A549 (cell line): Measurements from ENCODE around the gene IFT43. TPM values are rescaled to one million over a fixed set of nuclear protein-coding genes. Genes with fewer than 3 reads are reported as not detected.

Experiments
- ATAC-seq, 2 experiments: fragments of 200-7000 bp in 1 of 2; fragments of >200 bp in 1 of 2; cut with Nextera tagmentation in 1 of 2; cut with Tn5 transposase in 1 of 2; 3 replicates each; pipeline versions ENCODE4 v1.8.0 to v1.9.1; 2018 to 2020; ENCODE audit warnings: mild to moderate bottlenecking in 1 of 2, moderate library complexity in 1 of 2
- CTCF ChIA-PET: fragments of 300-600 bp; sonication (Branson Sonifier 250); formaldehyde crosslinking; extraction: SDS; loops from one replicate; lab custom pipeline; 2021; ENCODE audit warnings: antibody characterized with exemption, inconsistent platforms; lab: Yijun Ruan, JAX
- POLR2A ChIA-PET: fragments of 350-600 bp; formaldehyde crosslinking; extraction: SDS; loops from one replicate; lab custom pipeline; 2021; ENCODE audit warnings: antibody characterized with exemption, inconsistent platforms; lab: Yijun Ruan, JAX
- DNase-seq, 2 experiments: peaks; one replicate each; pipeline versions ENCODE4 v3.0.0 to v3.0.0-alpha.2; 2011 to 2016; ENCODE audit warnings: low read depth in 1 of 2, low spot score in 1 of 2
- FAIRE-seq: peaks from 2 replicates; lab custom pipeline; 2011; peaks lifted over from hg19 to GRCh38; lab: Jason Lieb, UNC
- H3K27ac ChIP-seq, 2 experiments: fragments of >200 bp; sonication (Bioruptor Twin); formaldehyde crosslinking; 3 replicates each; pipeline ENCODE4 v1.5.1; 2016 to 2017
- H3K4me1 ChIP-seq: fragments of >200 bp; sonication (Bioruptor Twin); formaldehyde crosslinking; 3 replicates; pipeline ENCODE4 v1.6.1; 2016
- H3K4me2 ChIP-seq: fragments of >200 bp; sonication (Bioruptor Twin); formaldehyde crosslinking; 3 replicates; pipeline ENCODE4 v1.6.1; 2016
- H3K4me3 ChIP-seq: fragments of >200 bp; sonication (Bioruptor Twin); formaldehyde crosslinking; 3 replicates; pipeline ENCODE4 v1.5.1; 2016
- H3K9me3 ChIP-seq: fragments of >200 bp; sonication (Bioruptor Twin); formaldehyde crosslinking; 3 replicates; pipeline ENCODE4 v1.6.1; 2016
- CEBPB ChIP-seq, 2 experiments: fragments of >200 bp in 1 of 2; sonication (Bioruptor Twin) in 1 of 2; formaldehyde crosslinking in 1 of 2; IDR thresholded peaks; 2 replicates each; pipeline ENCODE4 v1.6.1; 2012 to 2016
- EHMT2 ChIP-seq: fragments of 200-600 bp; sonication (generic); IDR thresholded peaks from 2 replicates; pipeline ENCODE4 v1.6.1; 2016; ENCODE audit warnings: antibody characterized with exemption, low read depth, mild to moderate bottlenecking, moderate library complexity
- FOSB ChIP-seq: fragments of 250-450 bp; sonication (Bioruptor Pico); IDR thresholded peaks from 2 replicates; pipeline ENCODE4 v1.5.0; 2020; ENCODE audit warnings: mild to moderate bottlenecking, moderate library complexity
- FOSL2 ChIP-seq, 2 experiments: fragments of 450-650 bp in 1 of 2; fragments of >200 bp in 1 of 2; sonication (Bioruptor Twin) in 1 of 2; formaldehyde crosslinking; IDR thresholded peaks; 2 replicates each; pipeline versions ENCODE4 v1.5.0 to v1.6.1; 2016 to 2020; ENCODE audit warnings: mild to moderate bottlenecking in 1 of 2, moderate library complexity in 1 of 2
- JUN ChIP-seq, 2 experiments: fragments of >200 bp; sonication (Bioruptor Twin); formaldehyde crosslinking; IDR thresholded peaks; 2 replicates in 1 of 2; 3 replicates in 1 of 2; pipeline ENCODE4 v1.6.1; 2016 to 2017
- JUNB ChIP-seq: fragments of >200 bp; sonication (Bioruptor Twin); formaldehyde crosslinking; IDR thresholded peaks from 2 replicates; pipeline ENCODE4 v1.6.1; 2016
- KDM1A ChIP-seq: fragments of 200-600 bp; sonication (generic); IDR thresholded peaks from 2 replicates; pipeline ENCODE4 v1.6.1; 2016; ENCODE audit warnings: low read depth, mild to moderate bottlenecking
- MAZ ChIP-seq: fragments of 150-350 bp; IDR thresholded peaks from 2 replicates; pipeline ENCODE4 v1.6.1; 2014; ENCODE audit warnings: antibody characterized with exemption, low read depth, low read length, borderline replicate concordance
- MYC ChIP-seq: IDR thresholded peaks from 2 replicates; pipeline ENCODE4 v1.6.1; 2012; ENCODE audit warnings: mild to moderate bottlenecking, inconsistent platforms, low read length, improper control_type of control experiment, borderline replicate concordance
- NFE2L2 ChIP-seq: fragments of 150-350 bp; conservative IDR thresholded peaks from 2 replicates; pipeline ENCODE4 v1.6.1; 2014; ENCODE audit warnings: low read length
- NPAS2 ChIP-seq: fragments of 250-450 bp; sonication (Bioruptor Pico); IDR thresholded peaks from 2 replicates; pipeline ENCODE4 v1.8.0; 2022; ENCODE audit warnings: mild to moderate bottlenecking, moderate library complexity, borderline replicate concordance
- NR3C1 ChIP-seq: fragments of >200 bp; sonication (Bioruptor Twin); formaldehyde crosslinking; IDR thresholded peaks from 3 replicates; pipeline ENCODE4 v1.6.1; 2017
- PHF8 ChIP-seq: fragments of 200-600 bp; sonication (generic); IDR thresholded peaks from 2 replicates; pipeline ENCODE4 v1.6.1; 2016; ENCODE audit warnings: low read depth, mild to moderate bottlenecking, antibody characterized with exemption, moderate library complexity, borderline replicate concordance
- POLR2AphosphoS2 ChIP-seq: conservative IDR thresholded peaks from 2 replicates; pipeline ENCODE4 v1.6.1; 2012; ENCODE audit warnings: low read length, improper control_type of control experiment, inconsistent platforms
- RARB ChIP-seq: fragments of 250-450 bp; sonication (Bioruptor Pico); IDR thresholded peaks from 2 replicates; pipeline ENCODE4 v1.8.0; 2021; ENCODE audit warnings: mild to moderate bottlenecking, moderate library complexity
- TFCP2L1 ChIP-seq: fragments of 250-450 bp; sonication (Bioruptor Pico); IDR thresholded peaks from 2 replicates; pipeline ENCODE4 v1.5.0; 2021; ENCODE audit warnings: mild to moderate bottlenecking
- ZNF302 ChIP-seq: fragments of 250-450 bp; sonication (Bioruptor Pico); IDR thresholded peaks from 2 replicates; pipeline ENCODE4 v1.9.0; 2021; ENCODE audit warnings: inconsistent platforms, mild to moderate bottlenecking, moderate library complexity
- ZSCAN20 ChIP-seq: fragments of 250-450 bp; sonication (Bioruptor Pico); IDR thresholded peaks from 2 replicates; pipeline ENCODE4 v1.8.0; 2022; ENCODE audit warnings: mild to moderate bottlenecking, moderate library complexity
- WGBS: methylation state at CpG from one replicate; pipeline ENCODE4 v1.1.6; 2017; ENCODE audit errors: missing lambda C conversion rate; 5-methylcytosine and 5-hydroxymethylcytosine counted together
- polyA plus RNA-seq, 4 experiments: library from polyadenylated mRNA; depleted of rRNA in 3 of 4; stranded (reverse); fragments of >200 nt; fragmentation: RNase III in 1 of 4; extraction: RNeasy Plus Mini Kit Qiagen cat#74134 plus additional on column Dnase treatment in 1 of 4; gene quantifications; 2 replicates in 3 of 4; 3 replicates in 1 of 4; pipeline ENCODE4 v1.2.3, GENCODE V29; 2011 to 2017
- TF ChIP-seq, protein P1 (sequence below): fragments of 450-650 bp; IDR thresholded peaks from 2 replicates; pipeline ENCODE4 v1.6.1; 2014; ENCODE audit warnings: antibody characterized with exemption
- TF ChIP-seq, protein P2 (sequence below): fragments of 250-450 bp; sonication (Bioruptor Pico); IDR thresholded peaks from 2 replicates; pipeline ENCODE4 v1.5.0; 2020; ENCODE audit warnings: low read depth, mild to moderate bottlenecking, moderate library complexity
- TF ChIP-seq, protein P3 (sequence below): fragments of >200 bp; sonication (Bioruptor Twin); formaldehyde crosslinking; IDR thresholded peaks from 3 replicates; pipeline ENCODE4 v1.6.1; 2016
- TF ChIP-seq, protein P4 (sequence below): fragments of 200-600 bp; sonication (generic); IDR thresholded peaks from 2 replicates; pipeline ENCODE4 v1.6.1; 2016; ENCODE audit warnings: antibody characterized with exemption, mild to moderate bottlenecking, moderate library complexity

IFT43 gene
- polyA plus RNA-seq, 2 of the 4 experiments (the other 2 are of a cell fraction): 46.4 to 49.4 TPM

DNA sequence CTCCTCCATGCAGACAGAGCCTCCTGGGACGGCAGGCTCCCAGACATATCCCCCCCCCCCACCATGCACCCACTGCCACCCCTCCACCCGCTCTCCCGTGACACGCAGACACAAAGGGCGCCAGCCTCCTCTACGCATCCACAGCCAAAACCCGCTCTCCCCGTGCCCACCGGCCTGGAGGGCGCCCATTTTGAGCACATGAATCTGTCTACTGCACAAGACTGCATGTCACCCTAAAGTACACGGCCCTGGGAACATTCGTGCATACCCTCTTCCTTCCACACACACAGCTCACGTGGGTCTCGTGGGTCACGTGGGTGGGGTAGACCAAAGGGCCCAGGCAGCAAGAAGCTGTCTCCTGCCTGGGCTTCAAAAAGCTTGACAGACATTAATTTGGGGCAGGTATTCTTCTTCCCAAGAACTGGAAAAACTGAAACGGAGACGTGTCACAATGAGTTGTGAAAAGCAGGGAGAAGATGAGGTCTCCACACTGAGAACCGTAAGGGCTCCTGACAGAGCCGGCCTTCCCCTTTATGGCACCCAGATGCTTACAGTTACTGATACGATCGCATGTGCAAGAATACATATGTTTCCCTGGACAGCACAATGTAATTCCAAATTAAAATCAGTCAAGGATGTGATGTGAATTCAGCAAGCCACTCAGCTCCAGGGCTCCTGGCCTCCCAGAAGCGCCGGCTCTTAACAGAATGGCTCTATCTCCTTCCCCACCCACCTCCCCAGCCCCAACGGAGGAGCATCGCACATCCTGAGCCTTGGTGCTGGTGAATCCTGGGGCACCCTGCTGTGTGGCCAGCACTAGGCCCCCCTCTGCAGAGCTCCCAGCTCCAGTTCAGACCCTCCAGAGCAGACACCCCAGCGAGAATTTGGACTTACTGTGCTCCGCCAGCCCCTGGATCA is 5.7 kb upstream of the IFT43 start:
- POLR2A ChIA-PET: interaction anchor here (0.6 kb wide), 1 partner anchor 271 kb away, joined by 3 read pairs; no protein-coding TSS in a partner anchor
- no peak for FAIRE-seq

DNA sequence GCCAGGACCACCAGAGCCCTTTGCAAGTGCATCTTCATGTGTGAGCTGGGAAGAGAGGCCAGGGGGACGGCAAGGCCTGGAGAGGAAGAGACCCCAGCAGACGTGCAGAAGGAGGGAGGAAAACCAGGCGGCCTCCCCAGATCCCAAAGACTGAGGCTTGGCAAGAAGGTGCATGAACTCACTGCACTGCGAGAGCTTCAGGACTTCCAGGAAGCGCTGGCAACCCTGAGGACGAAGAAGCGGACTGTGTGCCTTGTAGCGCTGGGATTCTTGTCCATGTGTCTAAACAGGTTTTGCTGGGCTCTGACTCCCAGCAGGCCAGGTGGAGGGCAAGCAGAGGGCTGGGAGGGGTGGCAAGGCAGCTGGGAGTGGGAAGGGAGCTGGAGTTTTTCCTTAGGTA is 4.7 kb upstream of the IFT43 start:
- peaks cover 22% of the 10 kb centered on the region; the same call in 2 of the 3 replicates for H3K4me1 ChIP-seq

More for the DNA sequence above, 5.7 kb upstream of the IFT43 start:
- CTCF ChIA-PET: interaction anchor here (0.7 to 14.3 kb wide), 24 partner anchors 10 to 407 kb away, joined by 3 to 448 read pairs (median 4); partner anchors contain the start of gene FLVCR2
- no peak overlapping the region for H3K27ac ChIP-seq
- TF ChIP-seq ZNF302 (CRISPR knock-in tag): no peak
- no peak for TF ChIP-seq FOSL2 (IDR thresholded peaks at IDR 0.05)
- no peak for TF ChIP-seq FOSL2 (CRISPR knock-in tag; IDR thresholded peaks at IDR 0.05)
- TF ChIP-seq RARB (CRISPR knock-in tag): no peak
- TF ChIP-seq NFE2L2: no peak
- no peak for TF ChIP-seq TFCP2L1 (CRISPR knock-in tag)
- TF ChIP-seq, protein P1, sequence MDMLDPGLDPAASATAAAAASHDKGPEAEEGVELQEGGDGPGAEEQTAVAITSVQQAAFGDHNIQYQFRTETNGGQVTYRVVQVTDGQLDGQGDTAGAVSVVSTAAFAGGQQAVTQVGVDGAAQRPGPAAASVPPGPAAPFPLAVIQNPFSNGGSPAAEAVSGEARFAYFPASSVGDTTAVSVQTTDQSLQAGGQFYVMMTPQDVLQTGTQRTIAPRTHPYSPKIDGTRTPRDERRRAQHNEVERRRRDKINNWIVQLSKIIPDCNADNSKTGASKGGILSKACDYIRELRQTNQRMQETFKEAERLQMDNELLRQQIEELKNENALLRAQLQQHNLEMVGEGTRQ: peak; percentile 34; the same call in 1 of the 2 replicates
- no peak for TF ChIP-seq FOSB
- no peak overlapping the region for H3K4me3 ChIP-seq
- no peaks in the 10 kb centered on the region for H3K9me3 ChIP-seq
- DNase-seq: no peak
- 74% methylated on average over 26 of the region's 27 CpGs for WGBS
- ATAC-seq: no peak
- peaks cover 22% of the 10 kb centered on the region; the same call in 2 of the 3 replicates for H3K4me1 ChIP-seq
- H3K4me2 ChIP-seq: no peak overlapping the region

More for the DNA sequence above, 4.7 kb upstream of the IFT43 start:
- no peak for TF ChIP-seq MYC
- TF ChIP-seq, protein P2, sequence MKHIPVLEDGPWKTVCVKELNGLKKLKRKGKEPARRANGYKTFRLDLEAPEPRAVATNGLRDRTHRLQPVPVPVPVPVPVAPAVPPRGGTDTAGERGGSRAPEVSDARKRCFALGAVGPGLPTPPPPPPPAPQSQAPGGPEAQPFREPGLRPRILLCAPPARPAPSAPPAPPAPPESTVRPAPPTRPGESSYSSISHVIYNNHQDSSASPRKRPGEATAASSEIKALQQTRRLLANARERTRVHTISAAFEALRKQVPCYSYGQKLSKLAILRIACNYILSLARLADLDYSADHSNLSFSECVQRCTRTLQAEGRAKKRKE (CRISPR knock-in tag): no peak
- no peak for TF ChIP-seq NR3C1
- no peak for TF ChIP-seq NFE2L2
- no peak for TF ChIP-seq MAZ
- no peak for TF ChIP-seq JUN (IDR thresholded peaks at IDR 0.05)
- TF ChIP-seq POLR2AphosphoS2: no peak
- TF ChIP-seq TFCP2L1 (CRISPR knock-in tag): no peak
- no peak for TF ChIP-seq CEBPB (IDR thresholded peaks at IDR 0.05)
- TF ChIP-seq, protein P3, sequence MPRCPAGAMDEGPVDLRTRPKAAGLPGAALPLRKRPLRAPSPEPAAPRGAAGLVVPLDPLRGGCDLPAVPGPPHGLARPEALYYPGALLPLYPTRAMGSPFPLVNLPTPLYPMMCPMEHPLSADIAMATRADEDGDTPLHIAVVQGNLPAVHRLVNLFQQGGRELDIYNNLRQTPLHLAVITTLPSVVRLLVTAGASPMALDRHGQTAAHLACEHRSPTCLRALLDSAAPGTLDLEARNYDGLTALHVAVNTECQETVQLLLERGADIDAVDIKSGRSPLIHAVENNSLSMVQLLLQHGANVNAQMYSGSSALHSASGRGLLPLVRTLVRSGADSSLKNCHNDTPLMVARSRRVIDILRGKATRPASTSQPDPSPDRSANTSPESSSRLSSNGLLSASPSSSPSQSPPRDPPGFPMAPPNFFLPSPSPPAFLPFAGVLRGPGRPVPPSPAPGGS: no peak
- TF ChIP-seq NPAS2 (CRISPR knock-in tag): no peak
- TF ChIP-seq, protein P4, sequence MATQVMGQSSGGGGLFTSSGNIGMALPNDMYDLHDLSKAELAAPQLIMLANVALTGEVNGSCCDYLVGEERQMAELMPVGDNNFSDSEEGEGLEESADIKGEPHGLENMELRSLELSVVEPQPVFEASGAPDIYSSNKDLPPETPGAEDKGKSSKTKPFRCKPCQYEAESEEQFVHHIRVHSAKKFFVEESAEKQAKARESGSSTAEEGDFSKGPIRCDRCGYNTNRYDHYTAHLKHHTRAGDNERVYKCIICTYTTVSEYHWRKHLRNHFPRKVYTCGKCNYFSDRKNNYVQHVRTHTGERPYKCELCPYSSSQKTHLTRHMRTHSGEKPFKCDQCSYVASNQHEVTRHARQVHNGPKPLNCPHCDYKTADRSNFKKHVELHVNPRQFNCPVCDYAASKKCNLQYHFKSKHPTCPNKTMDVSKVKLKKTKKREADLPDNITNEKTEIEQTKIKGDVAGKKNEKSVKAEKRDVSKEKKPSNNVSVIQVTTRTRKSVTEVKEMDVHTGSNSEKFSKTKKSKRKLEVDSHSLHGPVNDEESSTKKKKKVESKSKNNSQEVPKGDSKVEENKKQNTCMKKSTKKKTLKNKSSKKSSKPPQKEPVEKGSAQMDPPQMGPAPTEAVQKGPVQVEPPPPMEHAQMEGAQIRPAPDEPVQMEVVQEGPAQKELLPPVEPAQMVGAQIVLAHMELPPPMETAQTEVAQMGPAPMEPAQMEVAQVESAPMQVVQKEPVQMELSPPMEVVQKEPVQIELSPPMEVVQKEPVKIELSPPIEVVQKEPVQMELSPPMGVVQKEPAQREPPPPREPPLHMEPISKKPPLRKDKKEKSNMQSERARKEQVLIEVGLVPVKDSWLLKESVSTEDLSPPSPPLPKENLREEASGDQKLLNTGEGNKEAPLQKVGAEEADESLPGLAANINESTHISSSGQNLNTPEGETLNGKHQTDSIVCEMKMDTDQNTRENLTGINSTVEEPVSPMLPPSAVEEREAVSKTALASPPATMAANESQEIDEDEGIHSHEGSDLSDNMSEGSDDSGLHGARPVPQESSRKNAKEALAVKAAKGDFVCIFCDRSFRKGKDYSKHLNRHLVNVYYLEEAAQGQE: no peak
- TF ChIP-seq EHMT2: no peak
- TF ChIP-seq KDM1A: no peak
- no peak for TF ChIP-seq PHF8
- no peak for TF ChIP-seq ZSCAN20 (CRISPR knock-in tag)
- no peak for TF ChIP-seq JUNB
- POLR2A ChIA-PET: no interaction called here
- no peak for FAIRE-seq
- no peak overlapping the region for H3K4me3 ChIP-seq
- WGBS: 98% methylated on average over 8 of the region's 8 CpGs
- no peak overlapping the region for H3K27ac ChIP-seq
- ATAC-seq: no peak
- CTCF ChIA-PET: interaction anchor here (0.8 to 14.3 kb wide), 16 partner anchors 10 to 406 kb away, joined by 3 to 448 read pairs (median 6); partner anchors contain the start of gene FLVCR2
- no peak for DNase-seq
- no peaks in the 10 kb centered on the region for H3K9me3 ChIP-seq
- no peak overlapping the region for H3K4me2 ChIP-seq
